Measurements from ENCODE around the gene CDC42BPG.

- TF ChIP-seq YBX1 (IDR thresholded peaks at IDR 0.05) (no peak), SRF (IDR thresholded peaks at IDR 0.05; ENCODE audit: low read depth in 2 of 2, low read length in 2 of 2) (no peak)
These were observed 7.9 kb downstream of the CDC42BPG start for GRCh38 chr11:64836448-64837072.
